HL-60 (cell line): Measurements from ENCODE around the gene XCR1.

Source experiments
- CTCF ChIP-seq: IDR thresholded peaks from one replicate; pipeline ENCODE4 v1.5.1; 2011; ENCODE audit warnings: low read length, control low read depth, inconsistent platforms; ENCODE audit not compliant: insufficient read depth
- SPI1 ChIP-seq: IDR thresholded peaks from 2 replicates; pipeline ENCODE4 v1.6.1; 2012; ENCODE audit warnings: low read depth, mild to moderate bottlenecking, borderline replicate concordance

DNA sequence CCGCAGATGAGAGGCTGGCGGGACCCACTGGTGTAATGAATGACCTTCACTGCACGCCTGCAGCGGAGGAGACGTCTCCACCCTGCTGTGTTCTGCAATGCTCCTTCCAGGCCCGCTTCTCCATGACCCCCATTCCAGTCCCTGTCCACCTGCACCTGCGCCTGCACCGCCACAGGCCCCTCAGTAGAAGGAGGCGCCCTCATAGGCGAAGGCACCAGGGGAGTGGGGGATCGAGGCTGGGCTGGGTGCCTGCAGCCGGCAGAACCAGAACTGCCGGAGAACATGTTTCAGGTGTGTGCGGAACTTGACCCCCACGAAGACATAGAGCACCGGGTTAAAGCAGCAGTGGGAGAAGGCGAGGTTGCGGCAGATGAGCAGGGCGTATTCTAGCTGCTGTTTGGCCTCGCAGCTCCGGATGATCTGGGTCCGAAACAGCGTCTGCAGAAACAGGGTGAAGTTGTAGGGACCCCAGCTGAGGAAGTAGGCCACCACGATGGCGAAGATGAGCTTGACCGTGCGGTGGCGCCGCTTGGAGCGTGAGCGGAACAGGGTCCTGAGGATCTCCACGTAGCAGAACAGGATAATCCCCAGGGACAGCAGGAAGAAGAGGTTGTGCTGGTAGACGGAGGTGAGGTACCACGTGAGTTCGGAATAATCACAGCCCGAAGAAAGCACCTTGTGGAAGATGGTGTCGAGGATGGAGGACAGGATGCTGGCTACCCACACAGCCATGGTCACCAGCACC is 6.3 kb downstream of the XCR1 start:
- TF ChIP-seq CTCF (no peak), SPI1 (no peak)
